HCT116 (cell line): ENCODE measurements around the gene EGFLAM. TPM values are rescaled to one million over a fixed set of nuclear protein-coding genes. Genes with fewer than 3 reads are reported as not detected.

Experiments used
- ATAC-seq: fragments of 200-7000 bp; cut with Tn5 transposase; 2 replicates; pipeline ENCODE4 v1.9.1; 2020; ENCODE audit warnings: mild to moderate bottlenecking, moderate library complexity
- BruUV-seq: library from RNA; stranded (reverse); fragments of 400-500 nt; replicated peaks from 2 replicates; lab custom pipeline; 2021; lab: Mats Ljungman, UMichigan
- CTCF ChIA-PET: fragments of 300-600 bp; sonication (Branson Sonifier 250); formaldehyde crosslinking; loops from one replicate; lab custom pipeline; 2021; ENCODE audit warnings: antibody characterized with exemption; lab: Charles Lee
- POLR2A ChIA-PET: fragments of 300-600, 350-600 bp; sonication (Branson Sonifier 250); formaldehyde crosslinking; loops from one replicate; lab custom pipeline; 2021; ENCODE audit warnings: antibody characterized with exemption; lab: Charles Lee
- RAD21 ChIA-PET, 2 experiments: fragments of 300-600 bp; sonication (Branson Sonifier 250); formaldehyde crosslinking; loops; one replicate each; lab custom pipeline; 2023; ENCODE audit warnings: low total read pairs in 2 of 2; ENCODE audit not compliant: uncharacterized antibody in 2 of 2, unreplicated experiment in 2 of 2, low non-redundant PET in 1 of 2; lab: Charles Lee
- DNase-seq: peaks from one replicate; pipeline ENCODE4 v3.0.0-alpha.2; 2010; ENCODE audit warnings: low read depth, low spot score
- H2AFZ ChIP-seq: fragments of 200-600 bp; shearing (Covaris generic), sonication (generic); 2 replicates; pipeline ENCODE4 v1.6.1; 2017; ENCODE audit warnings: low read depth, mixed run types, mixed read lengths, antibody characterized with exemption, low read length; ENCODE audit not compliant: poor library complexity, severe bottlenecking
- H3K27ac ChIP-seq: 2 replicates; pipeline ENCODE4 v1.5.1; 2012; ENCODE audit warnings: low read depth, low read length
- H3K27me3 ChIP-seq: fragments of 200-600 bp; sonication (generic); 2 replicates; pipeline ENCODE4 v1.6.1; 2016; ENCODE audit warnings: mixed run types, low read length, mixed read lengths; ENCODE audit not compliant: insufficient read depth
- H3K36me3 ChIP-seq, 2 experiments: fragments of 200-500 bp in 1 of 2; fragments of 200-600 bp in 1 of 2; sonication (Bioruptor generic) in 1 of 2; sonication (generic) in 1 of 2; 2 replicates each; pipeline versions ENCODE4 v1.5.1 to v1.6.1; 2014 to 2016; ENCODE audit warnings: low read length in 2 of 2, inconsistent platforms in 1 of 2, mixed read lengths in 1 of 2, mixed run types in 1 of 2; ENCODE audit not compliant: insufficient read depth in 2 of 2, control insufficient read depth in 1 of 2
- H3K4me1 ChIP-seq, 2 experiments: fragments of 200-600 bp in 1 of 2; sonication (generic) in 1 of 2; 2 replicates each; pipeline versions ENCODE4 v1.5.1 to v1.6.1; 2012 to 2017; ENCODE audit warnings: low read length in 2 of 2, inconsistent platforms in 1 of 2, mild to moderate bottlenecking in 1 of 2, mixed read lengths in 1 of 2, mixed run types in 1 of 2, moderate library complexity in 1 of 2; ENCODE audit not compliant: insufficient read depth in 2 of 2, control insufficient read depth in 1 of 2
- H3K4me2 ChIP-seq: fragments of 200-600 bp; sonication (generic); 2 replicates; pipeline ENCODE4 v1.6.1; 2017; ENCODE audit warnings: mixed run types, low read length, mixed read lengths
- H3K4me3 ChIP-seq, 2 experiments: fragments of 200-600 bp in 1 of 2; sonication (generic) in 1 of 2; replicated peaks in 1 of 2; 2 replicates each; pipeline ENCODE4 v1.5.1; 2011 to 2016; ENCODE audit warnings: low read length in 2 of 2, control low read depth in 1 of 2, low read depth in 1 of 2, mild to moderate bottlenecking in 1 of 2, mixed read lengths in 1 of 2, mixed run types in 1 of 2
- H3K79me2 ChIP-seq: fragments of 200-600 bp; sonication (generic); 2 replicates; pipeline ENCODE4 v1.6.1; 2017; ENCODE audit warnings: mild to moderate bottlenecking, mixed run types, low read length, moderate library complexity, mixed read lengths; ENCODE audit not compliant: insufficient read depth
- H3K9ac ChIP-seq: fragments of 200-600 bp; sonication (generic); 2 replicates; pipeline ENCODE4 v1.6.1; 2016; ENCODE audit warnings: low read length, mixed read lengths
- H3K9me2 ChIP-seq: fragments of 200-600 bp; sonication (generic), shearing (Covaris generic); 2 replicates; pipeline ENCODE4 v1.6.1; 2017; ENCODE audit warnings: mixed run types, mild to moderate bottlenecking, moderate library complexity; ENCODE audit not compliant: insufficient read depth
- H3K9me3 ChIP-seq, 2 experiments: fragments of 200-500 bp in 1 of 2; fragments of 200-600 bp in 1 of 2; sonication (Bioruptor generic) in 1 of 2; sonication (generic) in 1 of 2; 2 replicates each; pipeline ENCODE4 v1.6.1; 2014 to 2017; ENCODE audit warnings: low read length in 2 of 2, mixed read lengths in 2 of 2, inconsistent platforms in 1 of 2, low read depth in 1 of 2, mild to moderate bottlenecking in 1 of 2, mixed run types in 1 of 2, moderate library complexity in 1 of 2; ENCODE audit not compliant: control insufficient read depth in 1 of 2, insufficient read depth in 1 of 2
- H4K20me1 ChIP-seq: fragments of 200-600 bp; sonication (generic), shearing (Covaris generic); 2 replicates; pipeline ENCODE4 v1.6.1; 2017; ENCODE audit warnings: mixed run types, mild to moderate bottlenecking, moderate library complexity; ENCODE audit not compliant: insufficient read depth
- EZH2phosphoT487 ChIP-seq: fragments of 200-600 bp; IDR thresholded peaks from 2 replicates; pipeline ENCODE4 v1.6.1; 2018; ENCODE audit warnings: antibody characterized with exemption, borderline replicate concordance
- FOSL1 ChIP-seq: IDR thresholded peaks from 2 replicates; pipeline ENCODE4 v1.6.1; 2012; ENCODE audit warnings: low read depth
- JUND ChIP-seq: IDR thresholded peaks from 2 replicates; pipeline ENCODE4 v1.6.1; 2012
- MAX ChIP-seq: IDR thresholded peaks from 2 replicates; pipeline ENCODE4 v1.6.1; 2012
- POLR2AphosphoS5 ChIP-seq: IDR thresholded peaks from 2 replicates; pipeline ENCODE4 v1.6.1; 2011; ENCODE audit warnings: mild to moderate bottlenecking, low read depth, low read length, moderate library complexity
- SP1 ChIP-seq: IDR thresholded peaks from 2 replicates; pipeline ENCODE4 v1.6.1; 2012; ENCODE audit warnings: low read depth
- ZNF274 ChIP-seq: fragments of 200-500 bp; sonication (Bioruptor generic); IDR thresholded peaks from 2 replicates; pipeline ENCODE4 v1.6.1; 2014; ENCODE audit warnings: mild to moderate bottlenecking, low read depth, low read length, inconsistent platforms
- intact Hi-C: fragments of 100-400 bp; cut with micrococcal nuclease; formaldehyde crosslinking; loops from 2 replicates; pipeline ENCODE4 v1.10.0; 2022
- total RNA-seq: library from RNA; stranded (reverse); gene quantifications from one replicate; pipeline ENCODE4 v1.2.1, GENCODE V29; 2021; ENCODE audit not compliant: unreplicated experiment

Gene EGFLAM
- total RNA-seq, 1 experiment from 2014 or later = not detected

- CTCF ChIA-PET = no interaction called here
- peaks cover 32% of the 10 kb centered on the region for H3K27me3 ChIP-seq
Measured at GRCh38 chr5:38259809-38260160, 1.4 kb downstream of the EGFLAM start.

GRCh38 chr5:38263983-38264382, 5.6 kb downstream of the EGFLAM start:
- CTCF ChIA-PET = interaction anchor here (1.1 to 3.1 kb wide), 2 partner anchors 17 to 157 kb away, joined by 3 to 10 read pairs; no protein-coding TSS in a partner anchor
- intact Hi-C loops = no loop called here
- no peak for DNase-seq

More at GRCh38 chr5:38259809-38260160, 1.4 kb downstream of the EGFLAM start:
- intact Hi-C loops = no loop called here
- ChIA-PET RAD21 (no interaction called here), POLR2A (no interaction called here)
- Histone ChIP-seq H3K4me2 (no peak overlapping the region), H3K27ac (no peak overlapping the region), H3K4me3 (no peak overlapping the region), H4K20me1 (no peaks in the 10 kb centered on the region), H3K9me2 (no peaks in the 10 kb centered on the region), H3K4me1 (no peaks in the 10 kb centered on the region), H3K9me3 (no peaks in the 10 kb centered on the region), H2AFZ (no peak overlapping the region), H3K9ac (no peak overlapping the region), H3K79me2 (no peaks in the 10 kb centered on the region), H3K36me3 (no peaks in the 10 kb centered on the region)
- ATAC-seq (no peak), DNase-seq (no peak)
- no peak for TF ChIP-seq SP1
- no TSS peak for BruUV-seq

More at GRCh38 chr5:38263983-38264382, 5.6 kb downstream of the EGFLAM start:
- Histone ChIP-seq H3K27ac (no peak overlapping the region), H3K4me1 (peaks cover 3% of the 10 kb centered on the region in 2 experiments; a peak in 1 of 4 replicates), H4K20me1 (no peaks in the 10 kb centered on the region), H3K4me3 (no peak overlapping the region), H3K9me3 (no peaks in the 10 kb centered on the region), H2AFZ (no peak overlapping the region), H3K79me2 (no peaks in the 10 kb centered on the region), H3K9ac (no peak overlapping the region), H3K27me3 (peaks cover 38% of the 10 kb centered on the region), H3K9me2 (no peaks in the 10 kb centered on the region), H3K4me2 (no peak overlapping the region), H3K36me3 (no peaks in the 10 kb centered on the region)
- BruUV-seq = no TSS peak
- ChIA-PET RAD21 (no interaction called here), POLR2A (no interaction called here)
- ATAC-seq = no peak
- TF ChIP-seq JUND (no peak), POLR2AphosphoS5 (no peak), ZNF274 (no peak), FOSL1 (no peak), EZH2phosphoT487 (no peak), MAX (no peak)
